ENCODE measurements around the gene CDK5RAP2. TPM values are rescaled to one million over a fixed set of nuclear protein-coding genes. Genes with fewer than 3 reads are reported as not detected.

The CDK5RAP2 gene
- total and polyA plus RNA-seq, 2 experiments from 2014 or later, result 23.9 to 30.9 TPM

GRCh38 chr9:120432600-120432999 lies 147.4 kb downstream of the CDK5RAP2 start:
- Histone ChIP-seq H3K4me1 (ENCODE audit: insufficient read depth) (peaks cover 7% of the 10 kb centered on the region), H4K20me1 (ENCODE audit: insufficient read depth, poor library complexity, severe bottlenecking) (no peaks in the 10 kb centered on the region), H3K9me3 (ENCODE audit: low read depth) (no peaks in the 10 kb centered on the region), H3K4me3 (no peak overlapping the region), H3K9me2 (replicated peaks; ENCODE audit: insufficient read depth) (no peaks in the 10 kb centered on the region), H3K4me2 (no peak overlapping the region), H3K27ac (no peak overlapping the region), H3K79me2 (no peaks in the 10 kb centered on the region), H2AFZ (no peak overlapping the region), H3K36me3 (replicated peaks; ENCODE audit: insufficient read depth, low read depth) (no peaks in the 10 kb centered on the region), H3K27me3 (no peaks in the 10 kb centered on the region)
- WGBS (ENCODE audit: low lambda C conversion rate, missing lambda C conversion rate), result 93% methylated on average over 3 of the region's 3 CpGs
- TF ChIP-seq EZH2phosphoT487 (IDR thresholded peaks at IDR 0.05; ENCODE audit: low read depth, severe bottlenecking, unreplicated experiment), result no peak
- TF ChIP-seq, protein P1, sequence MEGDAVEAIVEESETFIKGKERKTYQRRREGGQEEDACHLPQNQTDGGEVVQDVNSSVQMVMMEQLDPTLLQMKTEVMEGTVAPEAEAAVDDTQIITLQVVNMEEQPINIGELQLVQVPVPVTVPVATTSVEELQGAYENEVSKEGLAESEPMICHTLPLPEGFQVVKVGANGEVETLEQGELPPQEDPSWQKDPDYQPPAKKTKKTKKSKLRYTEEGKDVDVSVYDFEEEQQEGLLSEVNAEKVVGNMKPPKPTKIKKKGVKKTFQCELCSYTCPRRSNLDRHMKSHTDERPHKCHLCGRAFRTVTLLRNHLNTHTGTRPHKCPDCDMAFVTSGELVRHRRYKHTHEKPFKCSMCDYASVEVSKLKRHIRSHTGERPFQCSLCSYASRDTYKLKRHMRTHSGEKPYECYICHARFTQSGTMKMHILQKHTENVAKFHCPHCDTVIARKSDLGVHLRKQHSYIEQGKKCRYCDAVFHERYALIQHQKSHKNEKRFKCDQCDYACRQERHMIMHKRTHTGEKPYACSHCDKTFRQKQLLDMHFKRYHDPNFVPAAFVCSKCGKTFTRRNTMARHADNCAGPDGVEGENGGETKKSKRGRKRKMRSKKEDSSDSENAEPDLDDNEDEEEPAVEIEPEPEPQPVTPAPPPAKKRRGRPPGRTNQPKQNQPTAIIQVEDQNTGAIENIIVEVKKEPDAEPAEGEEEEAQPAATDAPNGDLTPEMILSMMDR (IDR thresholded peaks at IDR 0.05; ENCODE audit: poor library complexity), result no peak
- TF ChIP-seq EZH2 (IDR thresholded peaks at IDR 0.05; ENCODE audit: borderline replicate concordance), result no peak
- DNase-seq (ENCODE audit: low spot score), result no peak

DNA sequence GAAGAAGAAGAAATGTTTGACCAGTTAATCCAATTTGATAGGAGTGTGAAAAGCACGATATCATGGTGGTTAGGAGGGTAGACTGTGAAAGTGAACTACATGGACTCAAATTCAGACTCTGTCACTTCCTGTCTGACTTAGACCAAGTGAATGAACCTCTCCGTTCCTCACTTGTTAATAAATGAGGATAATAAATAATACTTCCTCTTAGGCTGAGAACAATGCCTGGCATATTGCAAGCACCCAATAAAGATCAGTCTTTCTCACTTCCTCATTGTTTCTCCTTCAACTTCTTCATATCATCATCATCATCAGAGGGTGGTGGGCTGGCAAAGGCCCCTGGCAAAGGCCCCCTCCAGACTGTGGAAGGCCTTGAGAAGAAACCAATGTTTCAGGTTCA lies 148.7 kb downstream of the CDK5RAP2 start:
- no peak overlapping the region for H3K4me3 ChIP-seq
- H3K4me2 ChIP-seq, result no peak overlapping the region
- H3K9me3 ChIP-seq (ENCODE audit: low read depth), result no peaks in the 10 kb centered on the region
- no peak for TF ChIP-seq EZH2phosphoT487 (IDR thresholded peaks at IDR 0.05; ENCODE audit: low read depth, severe bottlenecking, unreplicated experiment)
- TF ChIP-seq, protein P1 (IDR thresholded peaks at IDR 0.05; ENCODE audit: poor library complexity), result no peak
- no peak for TF ChIP-seq EZH2 (IDR thresholded peaks at IDR 0.05; ENCODE audit: borderline replicate concordance)
- peaks cover 7% of the 10 kb centered on the region for H3K4me1 ChIP-seq (ENCODE audit: insufficient read depth)
- H3K27ac ChIP-seq, result no peak overlapping the region
- WGBS (ENCODE audit: low lambda C conversion rate, missing lambda C conversion rate), result 96% methylated on average over 2 of the region's 2 CpGs
- DNase-seq (ENCODE audit: low spot score), result no peak
- H4K20me1 ChIP-seq (ENCODE audit: insufficient read depth, poor library complexity, severe bottlenecking), result no peaks in the 10 kb centered on the region
- no peaks in the 10 kb centered on the region for H3K9me2 ChIP-seq (replicated peaks; ENCODE audit: insufficient read depth)
- no peaks in the 10 kb centered on the region for H3K79me2 ChIP-seq
- H3K27me3 ChIP-seq, result no peaks in the 10 kb centered on the region
- H3K36me3 ChIP-seq (replicated peaks; ENCODE audit: insufficient read depth, low read depth), result no peaks in the 10 kb centered on the region
- no peak overlapping the region for H2AFZ ChIP-seq

GRCh38 chr9:120424248-120424647 lies 155.7 kb downstream of the CDK5RAP2 start:
- H3K4me3 ChIP-seq, result no peak overlapping the region
- no peak overlapping the region for H3K27ac ChIP-seq
- H3K4me1 ChIP-seq (ENCODE audit: insufficient read depth), result no peaks in the 10 kb centered on the region
- no peaks in the 10 kb centered on the region for H4K20me1 ChIP-seq (ENCODE audit: insufficient read depth, poor library complexity, severe bottlenecking)
- no peaks in the 10 kb centered on the region for H3K36me3 ChIP-seq (replicated peaks; ENCODE audit: insufficient read depth, low read depth)
- no peaks in the 10 kb centered on the region for H3K27me3 ChIP-seq
- no peak overlapping the region for H3K4me2 ChIP-seq
- no peaks in the 10 kb centered on the region for H3K9me2 ChIP-seq (replicated peaks; ENCODE audit: insufficient read depth)
- no peaks in the 10 kb centered on the region for H3K79me2 ChIP-seq
- no peaks in the 10 kb centered on the region for H3K9me3 ChIP-seq (ENCODE audit: low read depth)
- TF ChIP-seq EZH2phosphoT487 (IDR thresholded peaks at IDR 0.05; ENCODE audit: low read depth, severe bottlenecking, unreplicated experiment) (no peak), EZH2 (IDR thresholded peaks at IDR 0.05; ENCODE audit: borderline replicate concordance) (no peak)
- TF ChIP-seq, protein P1 (IDR thresholded peaks at IDR 0.05; ENCODE audit: poor library complexity), result no peak
- no peak for DNase-seq (ENCODE audit: low spot score)
- no peak overlapping the region for H2AFZ ChIP-seq

GRCh38 chr9:120423812-120424211 lies 156.2 kb downstream of the CDK5RAP2 start:
- H3K4me3 ChIP-seq, result no peak overlapping the region
- H3K9me3 ChIP-seq (ENCODE audit: low read depth), result no peaks in the 10 kb centered on the region
- H3K36me3 ChIP-seq (replicated peaks; ENCODE audit: insufficient read depth, low read depth), result no peaks in the 10 kb centered on the region
- no peak for DNase-seq (ENCODE audit: low spot score)
- H3K4me2 ChIP-seq, result no peak overlapping the region
- no peaks in the 10 kb centered on the region for H3K79me2 ChIP-seq
- no peaks in the 10 kb centered on the region for H3K4me1 ChIP-seq (ENCODE audit: insufficient read depth)
- WGBS (ENCODE audit: low lambda C conversion rate, missing lambda C conversion rate), result 92% methylated on average over 3 of the region's 3 CpGs
- H2AFZ ChIP-seq, result no peak overlapping the region
- TF ChIP-seq EZH2phosphoT487 (IDR thresholded peaks at IDR 0.05; ENCODE audit: low read depth, severe bottlenecking, unreplicated experiment), result no peak
- TF ChIP-seq, protein P1 (IDR thresholded peaks at IDR 0.05; ENCODE audit: poor library complexity), result no peak
- no peak for TF ChIP-seq EZH2 (IDR thresholded peaks at IDR 0.05; ENCODE audit: borderline replicate concordance)
- no peak overlapping the region for H3K27ac ChIP-seq
- no peaks in the 10 kb centered on the region for H3K9me2 ChIP-seq (replicated peaks; ENCODE audit: insufficient read depth)
- no peaks in the 10 kb centered on the region for H4K20me1 ChIP-seq (ENCODE audit: insufficient read depth, poor library complexity, severe bottlenecking)
- no peaks in the 10 kb centered on the region for H3K27me3 ChIP-seq
